ENCODE results near the gene CNOT10. TPM values are rescaled to one million over a fixed set of nuclear protein-coding genes. Genes with fewer than 3 reads are reported as not detected.

Gene CNOT10
- total and polyA plus RNA-seq, 2 donors (not counting 1 experiment from before 2014, with no cell fraction given): 17.5 to 28.6 TPM

- no peak overlapping the region for H2AFZ ChIP-seq (ENCODE audit: low read length)
- H3K27me3 ChIP-seq (ENCODE audit: control insufficient read depth, insufficient read depth, low read length): no peaks in the 10 kb centered on the region
- no peaks in the 10 kb centered on the region for H4K20me1 ChIP-seq (ENCODE audit: control insufficient read depth, extremely low read depth, insufficient read depth, low read length)
- H3K4me1 ChIP-seq (ENCODE audit: control insufficient read depth, extremely low read depth, insufficient read depth, low read length): no peaks in the 10 kb centered on the region
- H3K79me2 ChIP-seq (ENCODE audit: control insufficient read depth, insufficient read depth, low read length): no peaks in the 10 kb centered on the region
- no peak overlapping the region for H3K4me2 ChIP-seq (ENCODE audit: extremely low read depth, insufficient read depth, low read length)
- no peaks in the 10 kb centered on the region for H3K36me3 ChIP-seq (ENCODE audit: control insufficient read depth, insufficient read depth, low read length)
- no peak overlapping the region for H3K27ac ChIP-seq (ENCODE audit: insufficient read depth, low read length)
- DNase-seq (ENCODE audit: low read depth in 2 of 2): no peak
- H3K9ac ChIP-seq (ENCODE audit: insufficient read depth, low read length): no peak overlapping the region
- H3K4me3 ChIP-seq (replicated peaks in 1 of 4; ENCODE audit: control extremely low read depth in 1 of 4, insufficient read depth in 1 of 4, low read depth in 3 of 4, low read length in 4 of 4): no peak overlapping the region
- TF ChIP-seq EZH2 (IDR thresholded peaks at IDR 0.05; ENCODE audit: low read length, missing control alignments) (no peak), CTCF (conservative IDR thresholded peaks at IDR 0.05 in 1 of 2, IDR thresholded peaks at IDR 0.05 in 1 of 2; ENCODE audit: low read depth in 1 of 2, low read length in 2 of 2) (no peak)
- H3K9me3 ChIP-seq (ENCODE audit: control insufficient read depth, insufficient read depth, low read depth, low read length): no peaks in the 10 kb centered on the region
These were observed 14.4 kb downstream of the CNOT10 start for GRCh38 chr3:32699429-32699828.

GRCh38 chr3:32700244-32700643 is 15.3 kb downstream of the CNOT10 start:
- no peaks in the 10 kb centered on the region for H3K4me1 ChIP-seq (ENCODE audit: control insufficient read depth, extremely low read depth, insufficient read depth, low read length)
- H3K27ac ChIP-seq (ENCODE audit: insufficient read depth, low read length): no peak overlapping the region
- H3K36me3 ChIP-seq (ENCODE audit: control insufficient read depth, insufficient read depth, low read length): no peaks in the 10 kb centered on the region
- H3K4me3 ChIP-seq (replicated peaks in 1 of 4; ENCODE audit: control extremely low read depth in 1 of 4, insufficient read depth in 1 of 4, low read depth in 3 of 4, low read length in 4 of 4): no peak overlapping the region
- H4K20me1 ChIP-seq (ENCODE audit: control insufficient read depth, extremely low read depth, insufficient read depth, low read length): no peaks in the 10 kb centered on the region
- TF ChIP-seq EZH2 (IDR thresholded peaks at IDR 0.05; ENCODE audit: low read length, missing control alignments): no peak
- no peak for TF ChIP-seq CTCF (conservative IDR thresholded peaks at IDR 0.05 in 1 of 2, IDR thresholded peaks at IDR 0.05 in 1 of 2; ENCODE audit: low read depth in 1 of 2, low read length in 2 of 2)
- H3K79me2 ChIP-seq (ENCODE audit: control insufficient read depth, insufficient read depth, low read length): no peaks in the 10 kb centered on the region
- DNase-seq (ENCODE audit: low read depth in 2 of 2): no peak
- H3K4me2 ChIP-seq (ENCODE audit: extremely low read depth, insufficient read depth, low read length): no peak overlapping the region
- no peak overlapping the region for H3K9ac ChIP-seq (ENCODE audit: insufficient read depth, low read length)
- no peak overlapping the region for H2AFZ ChIP-seq (ENCODE audit: low read length)
- no peaks in the 10 kb centered on the region for H3K27me3 ChIP-seq (ENCODE audit: control insufficient read depth, insufficient read depth, low read length)
- no peaks in the 10 kb centered on the region for H3K9me3 ChIP-seq (ENCODE audit: control insufficient read depth, insufficient read depth, low read depth, low read length)

- no peaks in the 10 kb centered on the region for H3K9me3 ChIP-seq (ENCODE audit: control insufficient read depth, insufficient read depth, low read depth, low read length)
- H3K27ac ChIP-seq (ENCODE audit: insufficient read depth, low read length): no peak overlapping the region
- no peak for TF ChIP-seq EZH2 (IDR thresholded peaks at IDR 0.05; ENCODE audit: low read length, missing control alignments)
- no peak for TF ChIP-seq CTCF (conservative IDR thresholded peaks at IDR 0.05 in 1 of 2, IDR thresholded peaks at IDR 0.05 in 1 of 2; ENCODE audit: low read depth in 1 of 2, low read length in 2 of 2)
- H3K79me2 ChIP-seq (ENCODE audit: control insufficient read depth, insufficient read depth, low read length): no peaks in the 10 kb centered on the region
- H3K4me2 ChIP-seq (ENCODE audit: extremely low read depth, insufficient read depth, low read length): no peak overlapping the region
- H3K4me1 ChIP-seq (ENCODE audit: control insufficient read depth, extremely low read depth, insufficient read depth, low read length): peaks cover 4% of the 10 kb centered on the region
- H3K27me3 ChIP-seq (ENCODE audit: control insufficient read depth, insufficient read depth, low read length): no peaks in the 10 kb centered on the region
- no peaks in the 10 kb centered on the region for H4K20me1 ChIP-seq (ENCODE audit: control insufficient read depth, extremely low read depth, insufficient read depth, low read length)
- no peaks in the 10 kb centered on the region for H3K36me3 ChIP-seq (ENCODE audit: control insufficient read depth, insufficient read depth, low read length)
- H2AFZ ChIP-seq (ENCODE audit: low read length): peak overlapping the region; percentile 17
- no peak overlapping the region for H3K9ac ChIP-seq (ENCODE audit: insufficient read depth, low read length)
- DNase-seq (ENCODE audit: low read depth in 2 of 2): peak in 1 of 2 donors; percentile 70
- no peak overlapping the region for H3K4me3 ChIP-seq (replicated peaks in 1 of 4; ENCODE audit: control extremely low read depth in 1 of 4, insufficient read depth in 1 of 4, low read depth in 3 of 4, low read length in 4 of 4)
These were observed 18.5 kb downstream of the CNOT10 start for GRCh38 chr3:32703491-32703972.
